ENCODE results near the gene AQP3. TPM values are rescaled to one million over a fixed set of nuclear protein-coding genes. Genes with fewer than 3 reads are reported as not detected.

The AQP3 gene
- total RNA-seq, 2 experiments from 2014 or later = 99.8 to 106 TPM

- H3K27ac Mint-ChIP-seq = no peak overlapping the region
- peak in 1 of 14 experiments; percentile 1 for DNase-seq
- intact Hi-C loops (cut with DNase I, micrococcal nuclease) = no loop called here
Measured at GRCh38 chr9:33435821-33436277, 11.5 kb downstream of the AQP3 start.

GRCh38 chr9:33434317-33435105 lies 12.9 kb downstream of the AQP3 start:
- intact Hi-C loops (cut with DNase I, micrococcal nuclease) = no loop called here
- Histone ChIP-seq H3K4me1 (ENCODE audit: insufficient read depth, low read length) (peaks cover 8% of the 10 kb centered on the region), H3K27me3 (ENCODE audit: control insufficient read depth in 1 of 2, insufficient read depth in 2 of 2, low read length in 2 of 2) (no peaks in the 10 kb centered on the region), H3K9me3 (ENCODE audit: control insufficient read depth in 1 of 2, insufficient read depth in 1 of 2, low read length in 2 of 2) (no peaks in the 10 kb centered on the region), H3K27ac (ENCODE audit: low read depth in 1 of 2, low read length in 2 of 2) (no peak overlapping the region), H3K36me3 (ENCODE audit: insufficient read depth, low read length) (no peaks in the 10 kb centered on the region), H3K4me3 (ENCODE audit: low read length) (no peak overlapping the region)
- no peaks in the 10 kb centered on the region for H3K36me3 Mint-ChIP-seq (ENCODE audit: low read depth)
- H3K4me1 Mint-ChIP-seq (ENCODE audit: low read depth) = peaks cover 5% of the 10 kb centered on the region
- ChIA-PET CTCF (interaction anchor here (1.8 to 2.1 kb wide), 2 partner anchors 19 to 60 kb away, joined by 5 to 6 read pairs; no protein-coding TSS in a partner anchor), POLR2A (interaction anchor here (1.0 kb wide), 1 partner anchor 13 kb away, joined by 3 read pairs; the partner anchor contains the start of gene AQP3)
- no peaks in the 10 kb centered on the region for H3K27me3 Mint-ChIP-seq
- H3K9me3 Mint-ChIP-seq = no peaks in the 10 kb centered on the region
- no peak for TF ChIP-seq CTCF (IDR thresholded peaks at IDR 0.05)
- DNase-seq (peak in 1 of 14 experiments; percentile 5), ATAC-seq (ENCODE audit: poor library complexity) (no peak)
- no peak overlapping the region for H3K4me3 Mint-ChIP-seq
- no peak overlapping the region for H3K27ac Mint-ChIP-seq

More at GRCh38 chr9:33435821-33436277, 11.5 kb downstream of the AQP3 start:
- ChIA-PET CTCF (interaction anchor here (1.5 kb wide), 1 partner anchor 31 kb away, joined by 4 read pairs; no protein-coding TSS in a partner anchor), POLR2A (interaction anchor here (1.0 kb wide), 1 partner anchor 11 kb away, joined by 3 read pairs; the partner anchor contains the start of gene AQP3)
- ATAC-seq (ENCODE audit: poor library complexity) = no peak
- Mint-ChIP-seq H3K27me3 (no peaks in the 10 kb centered on the region), H3K4me1 (ENCODE audit: low read depth) (peaks cover 15% of the 10 kb centered on the region), H3K4me3 (no peak overlapping the region), H3K36me3 (ENCODE audit: low read depth) (peaks cover 10% of the 10 kb centered on the region), H3K9me3 (no peaks in the 10 kb centered on the region)
- TF ChIP-seq CTCF (IDR thresholded peaks at IDR 0.05) = no peak
- H3K4me3 ChIP-seq (ENCODE audit: low read length) = no peak overlapping the region
- no peaks in the 10 kb centered on the region for H3K27me3 ChIP-seq (ENCODE audit: control insufficient read depth in 1 of 2, insufficient read depth in 2 of 2, low read length in 2 of 2)
- peaks cover 8% of the 10 kb centered on the region for H3K36me3 ChIP-seq (ENCODE audit: insufficient read depth, low read length)
- H3K9me3 ChIP-seq (ENCODE audit: control insufficient read depth in 1 of 2, insufficient read depth in 1 of 2, low read length in 2 of 2) = no peaks in the 10 kb centered on the region
- no peak overlapping the region for H3K27ac ChIP-seq (ENCODE audit: low read depth in 1 of 2, low read length in 2 of 2)
- peaks cover 13% of the 10 kb centered on the region for H3K4me1 ChIP-seq (ENCODE audit: insufficient read depth, low read length)

GRCh38 chr9:33433871-33434270 lies 13.5 kb downstream of the AQP3 start:
- no peaks in the 10 kb centered on the region for H3K27me3 ChIP-seq (ENCODE audit: control insufficient read depth in 1 of 2, insufficient read depth in 2 of 2, low read length in 2 of 2)
- DNase-seq (no peak), ATAC-seq (ENCODE audit: poor library complexity) (no peak)
- no peaks in the 10 kb centered on the region for H3K9me3 ChIP-seq (ENCODE audit: control insufficient read depth in 1 of 2, insufficient read depth in 1 of 2, low read length in 2 of 2)
- no peak for TF ChIP-seq CTCF (IDR thresholded peaks at IDR 0.05)
- no peak overlapping the region for H3K4me3 ChIP-seq (ENCODE audit: low read length)
- Mint-ChIP-seq H3K27ac (no peak overlapping the region), H3K9me3 (no peaks in the 10 kb centered on the region), H3K4me1 (ENCODE audit: low read depth) (peaks cover 5% of the 10 kb centered on the region), H3K27me3 (no peaks in the 10 kb centered on the region), H3K4me3 (no peak overlapping the region), H3K36me3 (ENCODE audit: low read depth) (no peaks in the 10 kb centered on the region)
- peaks cover 8% of the 10 kb centered on the region for H3K4me1 ChIP-seq (ENCODE audit: insufficient read depth, low read length)
- intact Hi-C loops (cut with DNase I, micrococcal nuclease) = no loop called here
- CTCF ChIA-PET = interaction anchor here (1.0 to 2.1 kb wide), 3 partner anchors 13 to 59 kb away, joined by 3 to 6 read pairs (median 5); partner anchors contain the start of gene AQP3
- POLR2A ChIA-PET = interaction anchor here (0.6 to 1.4 kb wide), 2 partner anchors 18 to 68 kb away, joined by 3 to 4 read pairs; no protein-coding TSS in a partner anchor
- no peak overlapping the region for H3K27ac ChIP-seq (ENCODE audit: low read depth in 1 of 2, low read length in 2 of 2)
- no peaks in the 10 kb centered on the region for H3K36me3 ChIP-seq (ENCODE audit: insufficient read depth, low read length)
